ENCODE data around the gene PPP1R13L. TPM values are rescaled to one million over a fixed set of nuclear protein-coding genes. Genes with fewer than 3 reads are reported as not detected.

Gene PPP1R13L
- 1.5 and 1.8 TPM in 2 replicates for total RNA-seq (2014; rRNA removed; shearing (Covaris generic))
- 3.9 and 4.6 TPM in 2 replicates for polyA plus RNA-seq (2015; cell fraction: cytosol; rRNA removed)
- polyA plus RNA-seq (2015; cell fraction: nucleus; rRNA removed): 0.53 and 10.8 TPM in 2 replicates

- peak; percentile 30 for DNase-seq (ENCODE audit: low read depth, low spot score)
Measured at GRCh38 chr19:45404557-45405434, at the start of gene PPP1R13L. Gene PPP1R13L (minus strand): TSS chr19:45405069. CDS start chr19:45398318, 6,751 bp downstream.

GRCh38 chr19:45451850-45452387 lies 47.0 kb upstream of the PPP1R13L start:
- no peak for DNase-seq (ENCODE audit: low read depth, low spot score)
- in situ Hi-C loops (cut with HindIII; ENCODE audit: low pct_unique_long_range_greater_than_20kb, low sequenced_read_pairs): no loop called here

More at GRCh38 chr19:45404557-45405434, at the start of gene PPP1R13L:
- in situ Hi-C loops (cut with HindIII; ENCODE audit: low pct_unique_long_range_greater_than_20kb, low sequenced_read_pairs): no loop called here

GRCh38 chr19:45451131-45451849 lies 46.4 kb upstream of the PPP1R13L start:
- in situ Hi-C loops (cut with HindIII; ENCODE audit: low pct_unique_long_range_greater_than_20kb, low sequenced_read_pairs): no loop called here
- DNase-seq (ENCODE audit: low read depth, low spot score): peak; percentile 9

GRCh38 chr19:45450012-45450333 lies 45.1 kb upstream of the PPP1R13L start:
- in situ Hi-C loops (cut with HindIII; ENCODE audit: low pct_unique_long_range_greater_than_20kb, low sequenced_read_pairs): no loop called here
- no peak for DNase-seq (ENCODE audit: low read depth, low spot score)

- in situ Hi-C loops (cut with HindIII; ENCODE audit: low pct_unique_long_range_greater_than_20kb, low sequenced_read_pairs): no loop called here
- DNase-seq (ENCODE audit: low read depth, low spot score): peak; percentile 37
Measured at GRCh38 chr19:45448887-45449299, 44.0 kb upstream of the PPP1R13L start.

GRCh38 chr19:45448425-45448756 lies 43.5 kb upstream of the PPP1R13L start:
- in situ Hi-C loops (cut with HindIII; ENCODE audit: low pct_unique_long_range_greater_than_20kb, low sequenced_read_pairs): no loop called here
- no peak for DNase-seq (ENCODE audit: low read depth, low spot score)

- no peak for DNase-seq (ENCODE audit: low read depth, low spot score)
- in situ Hi-C loops (cut with HindIII; ENCODE audit: low pct_unique_long_range_greater_than_20kb, low sequenced_read_pairs): no loop called here
Measured at GRCh38 chr19:45446944-45447343, 42.1 kb upstream of the PPP1R13L start.

- in situ Hi-C loops (cut with HindIII; ENCODE audit: low pct_unique_long_range_greater_than_20kb, low sequenced_read_pairs): no loop called here
- DNase-seq (ENCODE audit: low read depth, low spot score): peak; percentile 64
Measured at GRCh38 chr19:45446295-45446694, 41.4 kb upstream of the PPP1R13L start.

GRCh38 chr19:45445139-45445538 lies 40.3 kb upstream of the PPP1R13L start:
- no peak for DNase-seq (ENCODE audit: low read depth, low spot score)
- in situ Hi-C loops (cut with HindIII; ENCODE audit: low pct_unique_long_range_greater_than_20kb, low sequenced_read_pairs): no loop called here

- peak; percentile 73 for DNase-seq (ENCODE audit: low read depth, low spot score)
- in situ Hi-C loops (cut with HindIII; ENCODE audit: low pct_unique_long_range_greater_than_20kb, low sequenced_read_pairs): no loop called here
Measured at GRCh38 chr19:45444318-45445041, 39.6 kb upstream of the PPP1R13L start.

GRCh38 chr19:45443462-45444317 lies 38.8 kb upstream of the PPP1R13L start:
- in situ Hi-C loops (cut with HindIII; ENCODE audit: low pct_unique_long_range_greater_than_20kb, low sequenced_read_pairs): no loop called here
- DNase-seq (ENCODE audit: low read depth, low spot score): peak; percentile 66

- in situ Hi-C loops (cut with HindIII; ENCODE audit: low pct_unique_long_range_greater_than_20kb, low sequenced_read_pairs): no loop called here
Measured at GRCh38 chr19:45442778-45443461, 38.1 kb upstream of the PPP1R13L start.

GRCh38 chr19:45442408-45442777 lies 37.5 kb upstream of the PPP1R13L start:
- in situ Hi-C loops (cut with HindIII; ENCODE audit: low pct_unique_long_range_greater_than_20kb, low sequenced_read_pairs): no loop called here
- no peak for DNase-seq (ENCODE audit: low read depth, low spot score)

More at GRCh38 chr19:45442778-45443461, 38.1 kb upstream of the PPP1R13L start:
- DNase-seq (ENCODE audit: low read depth, low spot score): peak; percentile 21

- in situ Hi-C loops (cut with HindIII; ENCODE audit: low pct_unique_long_range_greater_than_20kb, low sequenced_read_pairs): no loop called here
- DNase-seq (ENCODE audit: low read depth, low spot score): peak; percentile 78
Measured at GRCh38 chr19:45440873-45441654, 36.2 kb upstream of the PPP1R13L start.

GRCh38 chr19:45440259-45440638 lies 35.4 kb upstream of the PPP1R13L start:
- DNase-seq (ENCODE audit: low read depth, low spot score): no peak
- in situ Hi-C loops (cut with HindIII; ENCODE audit: low pct_unique_long_range_greater_than_20kb, low sequenced_read_pairs): no loop called here

Data from SK-MEL-5 (cell line).